Karpas-422 (cell line): ENCODE measurements around the gene DPEP2. TPM values are rescaled to one million over a fixed set of nuclear protein-coding genes. Genes with fewer than 3 reads are reported as not detected.
"Not testable (repeated sequence)": the region's sequence is repeated elsewhere in the genome, so short reads cannot be mapped to it uniquely, and the experiment has no call there.

ENCODE experiments used
- DNase-seq: peaks from one replicate; pipeline ENCODE4 v3.0.0-alpha.2; 2015
- H2AFZ ChIP-seq: fragments of 200-600 bp; sonication (generic); 2 replicates; pipeline ENCODE4 v1.6.1; 2014; ENCODE audit warnings: antibody characterized with exemption, low read length, mixed read lengths
- H3K27ac ChIP-seq: fragments of 200-600 bp; sonication (generic); 2 replicates; pipeline ENCODE4 v1.5.1; 2014; ENCODE audit warnings: mild to moderate bottlenecking, low read length, moderate library complexity
- H3K27me3 ChIP-seq: fragments of 200-600 bp; sonication (generic); 2 replicates; pipeline ENCODE4 v1.6.1; 2014; ENCODE audit warnings: low read length, mixed read lengths
- H3K36me3 ChIP-seq: fragments of 200-600 bp; sonication (generic); 2 replicates; pipeline ENCODE4 v1.6.1; 2014; ENCODE audit warnings: low read length, mixed read lengths; ENCODE audit not compliant: insufficient read depth
- H3K4me1 ChIP-seq: fragments of 200-600 bp; sonication (generic); 2 replicates; pipeline ENCODE4 v1.6.1; 2014; ENCODE audit warnings: mild to moderate bottlenecking, low read length, mixed read lengths
- H3K4me2 ChIP-seq: fragments of 200-600 bp; sonication (generic); 2 replicates; pipeline ENCODE4 v1.6.1; 2014; ENCODE audit warnings: low read length, low read depth, mild to moderate bottlenecking; ENCODE audit not compliant: poor library complexity, severe bottlenecking
- H3K4me3 ChIP-seq: fragments of 200-600 bp; sonication (generic); 2 replicates; pipeline ENCODE4 v1.5.1; 2014; ENCODE audit warnings: mild to moderate bottlenecking, antibody characterized with exemption, low read length, mixed read lengths
- H3K79me2 ChIP-seq: fragments of 200-600 bp; sonication (generic); 2 replicates; pipeline ENCODE4 v1.6.1; 2014; ENCODE audit warnings: mild to moderate bottlenecking, low read length, mixed read lengths
- H3K9ac ChIP-seq: fragments of 200-600 bp; sonication (generic); 2 replicates; pipeline ENCODE4 v1.6.0; 2014; ENCODE audit warnings: low read length
- H3K9me2 ChIP-seq: fragments of 200-600 bp; sonication (generic), shearing (Covaris generic); replicated peaks from 2 replicates; pipeline ENCODE4 v1.6.0; 2014; ENCODE audit warnings: mild to moderate bottlenecking, low read length, moderate library complexity; ENCODE audit not compliant: insufficient read depth
- H3K9me3 ChIP-seq: fragments of 300-700, 200-600 bp; sonication (generic); 2 replicates; pipeline ENCODE4 v1.6.1; 2014; ENCODE audit warnings: low read length, mixed read lengths
- H4K20me1 ChIP-seq: fragments of 200-600 bp; sonication (generic); 2 replicates; pipeline ENCODE4 v1.6.1; 2014; ENCODE audit warnings: mild to moderate bottlenecking, antibody characterized with exemption, low read length, low read depth; ENCODE audit not compliant: insufficient read depth
- total RNA-seq: library from RNA; depleted of rRNA; stranded (reverse); fragments of >200 nt; shearing (Covaris generic); gene quantifications from 2 replicates; pipeline ENCODE4 v1.2.3, GENCODE V29; 2014; ENCODE audit warnings: low replicate concordance

Gene DPEP2
- total RNA-seq, 1 experiment from 2014 or later = not detected

GRCh38 chr16:67943256-67943618 lies 56.0 kb downstream of the DPEP2 start:
- H3K4me1 ChIP-seq = peaks cover 7% of the 10 kb centered on the region; the same call in 1 of the 2 replicates

GRCh38 chr16:67942510-67943255 lies 56.6 kb downstream of the DPEP2 start:
- no peaks in the 10 kb centered on the region for H3K9me2 ChIP-seq
- no peak for DNase-seq
- H3K79me2 ChIP-seq = peaks cover 7% of the 10 kb centered on the region
- no peak overlapping the region for H2AFZ ChIP-seq
- no peak overlapping the region for H3K4me2 ChIP-seq
- peaks cover 11% of the 10 kb centered on the region; the same call in 1 of the 2 replicates for H3K4me1 ChIP-seq
- H3K9ac ChIP-seq = no peak overlapping the region
- no peak overlapping the region for H3K27ac ChIP-seq
- peaks cover 8% of the 10 kb centered on the region; the same call in 1 of the 2 replicates for H4K20me1 ChIP-seq
- H3K27me3 ChIP-seq = no peaks in the 10 kb centered on the region
- no peaks in the 10 kb centered on the region for H3K9me3 ChIP-seq
- H3K36me3 ChIP-seq = no peaks in the 10 kb centered on the region
- no peak overlapping the region for H3K4me3 ChIP-seq

More at GRCh38 chr16:67943256-67943618, 56.0 kb downstream of the DPEP2 start:
- H4K20me1 ChIP-seq = peaks cover 8% of the 10 kb centered on the region; the same call in 1 of the 2 replicates
- H2AFZ ChIP-seq = no peak overlapping the region
- no peak for DNase-seq
- no peak overlapping the region for H3K4me3 ChIP-seq
- no peak overlapping the region for H3K27ac ChIP-seq
- H3K9me3 ChIP-seq = no peaks in the 10 kb centered on the region
- peaks cover 3% of the 10 kb centered on the region; the same call in 1 of the 2 replicates for H3K79me2 ChIP-seq
- H3K9ac ChIP-seq = no peak overlapping the region
- no peaks in the 10 kb centered on the region for H3K36me3 ChIP-seq
- H3K27me3 ChIP-seq = no peaks in the 10 kb centered on the region
- no peak overlapping the region for H3K4me2 ChIP-seq
- no peaks in the 10 kb centered on the region for H3K9me2 ChIP-seq

GRCh38 chr16:67942200-67942509 lies 57.1 kb downstream of the DPEP2 start:
- no peak overlapping the region for H3K4me2 ChIP-seq
- no peak overlapping the region for H2AFZ ChIP-seq
- no peaks in the 10 kb centered on the region for H3K27me3 ChIP-seq
- peaks cover 16% of the 10 kb centered on the region for H3K4me1 ChIP-seq
- no peak overlapping the region for H3K9ac ChIP-seq
- peak; percentile 81 for DNase-seq
- no peaks in the 10 kb centered on the region for H3K9me2 ChIP-seq
- H3K36me3 ChIP-seq = no peaks in the 10 kb centered on the region
- peaks cover 12% of the 10 kb centered on the region for H3K79me2 ChIP-seq
- H4K20me1 ChIP-seq = peaks cover 8% of the 10 kb centered on the region; the same call in 1 of the 2 replicates
- H3K9me3 ChIP-seq = no peaks in the 10 kb centered on the region
- H3K27ac ChIP-seq = no peak overlapping the region
- no peak overlapping the region for H3K4me3 ChIP-seq

- Histone ChIP-seq H3K27ac (no peak overlapping the region), H3K9ac (no peak overlapping the region), H3K4me3 (no peak overlapping the region), H3K9me3 (no peaks in the 10 kb centered on the region), H3K4me2 (no peak overlapping the region), H3K36me3 (no peaks in the 10 kb centered on the region), H4K20me1 (peaks cover 8% of the 10 kb centered on the region; the same call in 1 of the 2 replicates), H3K27me3 (no peaks in the 10 kb centered on the region), H3K79me2 (peaks cover 17% of the 10 kb centered on the region), H3K9me2 (no peaks in the 10 kb centered on the region), H2AFZ (no peak overlapping the region), H3K4me1 (peaks cover 20% of the 10 kb centered on the region)
- no peak for DNase-seq
These were observed 57.6 kb downstream of the DPEP2 start for GRCh38 chr16:67941469-67942199.

GRCh38 chr16:67940446-67941089 lies 58.7 kb downstream of the DPEP2 start:
- Histone ChIP-seq H4K20me1 (peaks cover 8% of the 10 kb centered on the region; the same call in 1 of the 2 replicates), H3K9ac (no peak overlapping the region), H3K4me2 (no peak overlapping the region), H3K9me2 (no peaks in the 10 kb centered on the region), H3K4me3 (no peak overlapping the region), H3K9me3 (no peaks in the 10 kb centered on the region), H3K4me1 (peaks cover 20% of the 10 kb centered on the region), H2AFZ (no peak overlapping the region), H3K27ac (no peak overlapping the region), H3K27me3 (no peaks in the 10 kb centered on the region), H3K79me2 (peaks cover 25% of the 10 kb centered on the region), H3K36me3 (no peaks in the 10 kb centered on the region)
- DNase-seq = peak; percentile 49

- Histone ChIP-seq H3K27ac (no peak overlapping the region), H3K4me3 (no peak overlapping the region), H3K27me3 (no peaks in the 10 kb centered on the region), H3K79me2 (peaks cover 31% of the 10 kb centered on the region), H3K4me1 (peaks cover 27% of the 10 kb centered on the region), H2AFZ (no peak overlapping the region), H3K9me2 (no peaks in the 10 kb centered on the region), H4K20me1 (peaks cover 8% of the 10 kb centered on the region; the same call in 1 of the 2 replicates), H3K9me3 (no peaks in the 10 kb centered on the region), H3K36me3 (peaks cover 6% of the 10 kb centered on the region; the same call in 1 of the 2 replicates), H3K4me2 (no peak overlapping the region), H3K9ac (no peak overlapping the region)
- DNase-seq = peak; percentile 54
These were observed 59.5 kb downstream of the DPEP2 start for GRCh38 chr16:67939507-67940445.

GRCh38 chr16:67937713-67938112 lies 61.6 kb downstream of the DPEP2 start:
- not testable (repeated sequence) for H3K9me2 ChIP-seq, H3K9me3 ChIP-seq, DNase-seq, H2AFZ ChIP-seq, H4K20me1 ChIP-seq, H3K27me3 ChIP-seq
- peaks cover 34% of the 10 kb centered on the region for H3K79me2 ChIP-seq
- peak overlapping the region; percentile 89 for H3K27ac ChIP-seq
- peaks cover 19% of the 10 kb centered on the region; the same call in 1 of the 2 replicates for H3K36me3 ChIP-seq
- peak overlapping the region; percentile 91; the same call in 1 of the 2 replicates for H3K4me3 ChIP-seq
- H3K4me2 ChIP-seq = peak overlapping the region; percentile 77
- peak overlapping the region; percentile 98; the same call in 1 of the 2 replicates for H3K9ac ChIP-seq
- H3K4me1 ChIP-seq = peaks cover 34% of the 10 kb centered on the region
